HL-60 (cell line): ENCODE results near the gene WDR35.

Experiments used
- DNase-seq, 2 experiments: peaks; one replicate each; pipeline ENCODE4 v3.0.0-alpha.2; 2010 to 2020; ENCODE audit warnings: low read depth in 1 of 2, low spot score in 1 of 2
- H3K27ac ChIP-seq: fragments of 250-450 bp; sonication (Bioruptor Pico); replicated peaks from 2 replicates; pipeline ENCODE4 v1.5.1; 2020; ENCODE audit warnings: mild to moderate bottlenecking, moderate library complexity
- H3K27me3 ChIP-seq: fragments of 250-450 bp; sonication (Bioruptor Pico); 2 replicates; pipeline ENCODE4 v1.5.1; 2021; ENCODE audit warnings: mild to moderate bottlenecking, moderate library complexity; ENCODE audit not compliant: insufficient read depth, poor library complexity, severe bottlenecking
- H3K4me3 ChIP-seq: replicated peaks from 2 replicates; pipeline ENCODE4 v1.5.1; 2011; ENCODE audit warnings: mild to moderate bottlenecking, control low read depth, low read length; ENCODE audit not compliant: insufficient read depth
- GABPA ChIP-seq: IDR thresholded peaks from 2 replicates; pipeline ENCODE4 v1.6.1; 2012; ENCODE audit warnings: low read depth
- POLR2AphosphoS5 ChIP-seq: IDR thresholded peaks from 2 replicates; pipeline ENCODE4 v1.6.1; 2012; ENCODE audit warnings: low read depth
- SPI1 ChIP-seq: IDR thresholded peaks from 2 replicates; pipeline ENCODE4 v1.6.1; 2012; ENCODE audit warnings: low read depth, mild to moderate bottlenecking, borderline replicate concordance
- TF ChIP-seq, protein P1 (sequence below): IDR thresholded peaks from 2 replicates; pipeline ENCODE4 v1.6.1; 2012; ENCODE audit warnings: low read depth; ENCODE audit not compliant: insufficient replicate concordance
- TF ChIP-seq, protein P2 (sequence below): IDR thresholded peaks from one replicate; pipeline ENCODE4 v1.5.1; 2011; ENCODE audit warnings: low read length, control low read depth, inconsistent platforms; ENCODE audit not compliant: insufficient read depth

WDR35 gene

DNA sequence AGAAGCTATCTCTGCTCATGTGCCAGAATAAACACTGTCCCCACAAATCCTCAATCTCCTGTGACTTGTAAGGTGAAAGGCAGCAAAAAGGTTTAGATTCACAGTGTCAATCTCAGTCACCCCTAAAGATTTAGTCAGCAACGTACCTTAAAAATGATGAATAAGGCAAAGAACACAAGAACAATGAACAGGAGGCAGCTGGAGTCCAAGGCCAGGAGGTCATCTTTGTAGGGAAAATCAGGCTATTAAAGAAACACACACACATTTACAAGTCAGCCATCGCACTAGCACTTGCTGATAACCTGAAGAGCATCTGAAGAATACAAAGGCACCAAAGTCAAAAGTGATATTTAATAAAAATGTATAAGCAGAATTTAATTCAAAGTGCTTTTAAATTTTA is 44.9 kb upstream of the WDR35 start:
- no peak for DNase-seq
- TF ChIP-seq POLR2AphosphoS5, result no peak
- TF ChIP-seq GABPA, result no peak
- TF ChIP-seq SPI1, result no peak
- TF ChIP-seq, protein P1, sequence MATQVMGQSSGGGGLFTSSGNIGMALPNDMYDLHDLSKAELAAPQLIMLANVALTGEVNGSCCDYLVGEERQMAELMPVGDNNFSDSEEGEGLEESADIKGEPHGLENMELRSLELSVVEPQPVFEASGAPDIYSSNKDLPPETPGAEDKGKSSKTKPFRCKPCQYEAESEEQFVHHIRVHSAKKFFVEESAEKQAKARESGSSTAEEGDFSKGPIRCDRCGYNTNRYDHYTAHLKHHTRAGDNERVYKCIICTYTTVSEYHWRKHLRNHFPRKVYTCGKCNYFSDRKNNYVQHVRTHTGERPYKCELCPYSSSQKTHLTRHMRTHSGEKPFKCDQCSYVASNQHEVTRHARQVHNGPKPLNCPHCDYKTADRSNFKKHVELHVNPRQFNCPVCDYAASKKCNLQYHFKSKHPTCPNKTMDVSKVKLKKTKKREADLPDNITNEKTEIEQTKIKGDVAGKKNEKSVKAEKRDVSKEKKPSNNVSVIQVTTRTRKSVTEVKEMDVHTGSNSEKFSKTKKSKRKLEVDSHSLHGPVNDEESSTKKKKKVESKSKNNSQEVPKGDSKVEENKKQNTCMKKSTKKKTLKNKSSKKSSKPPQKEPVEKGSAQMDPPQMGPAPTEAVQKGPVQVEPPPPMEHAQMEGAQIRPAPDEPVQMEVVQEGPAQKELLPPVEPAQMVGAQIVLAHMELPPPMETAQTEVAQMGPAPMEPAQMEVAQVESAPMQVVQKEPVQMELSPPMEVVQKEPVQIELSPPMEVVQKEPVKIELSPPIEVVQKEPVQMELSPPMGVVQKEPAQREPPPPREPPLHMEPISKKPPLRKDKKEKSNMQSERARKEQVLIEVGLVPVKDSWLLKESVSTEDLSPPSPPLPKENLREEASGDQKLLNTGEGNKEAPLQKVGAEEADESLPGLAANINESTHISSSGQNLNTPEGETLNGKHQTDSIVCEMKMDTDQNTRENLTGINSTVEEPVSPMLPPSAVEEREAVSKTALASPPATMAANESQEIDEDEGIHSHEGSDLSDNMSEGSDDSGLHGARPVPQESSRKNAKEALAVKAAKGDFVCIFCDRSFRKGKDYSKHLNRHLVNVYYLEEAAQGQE, result no peak
- TF ChIP-seq, protein P2, sequence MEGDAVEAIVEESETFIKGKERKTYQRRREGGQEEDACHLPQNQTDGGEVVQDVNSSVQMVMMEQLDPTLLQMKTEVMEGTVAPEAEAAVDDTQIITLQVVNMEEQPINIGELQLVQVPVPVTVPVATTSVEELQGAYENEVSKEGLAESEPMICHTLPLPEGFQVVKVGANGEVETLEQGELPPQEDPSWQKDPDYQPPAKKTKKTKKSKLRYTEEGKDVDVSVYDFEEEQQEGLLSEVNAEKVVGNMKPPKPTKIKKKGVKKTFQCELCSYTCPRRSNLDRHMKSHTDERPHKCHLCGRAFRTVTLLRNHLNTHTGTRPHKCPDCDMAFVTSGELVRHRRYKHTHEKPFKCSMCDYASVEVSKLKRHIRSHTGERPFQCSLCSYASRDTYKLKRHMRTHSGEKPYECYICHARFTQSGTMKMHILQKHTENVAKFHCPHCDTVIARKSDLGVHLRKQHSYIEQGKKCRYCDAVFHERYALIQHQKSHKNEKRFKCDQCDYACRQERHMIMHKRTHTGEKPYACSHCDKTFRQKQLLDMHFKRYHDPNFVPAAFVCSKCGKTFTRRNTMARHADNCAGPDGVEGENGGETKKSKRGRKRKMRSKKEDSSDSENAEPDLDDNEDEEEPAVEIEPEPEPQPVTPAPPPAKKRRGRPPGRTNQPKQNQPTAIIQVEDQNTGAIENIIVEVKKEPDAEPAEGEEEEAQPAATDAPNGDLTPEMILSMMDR, result no peak
- no peak overlapping the region for H3K4me3 ChIP-seq
- H3K27ac ChIP-seq, result no peak overlapping the region
- H3K27me3 ChIP-seq, result no peaks in the 10 kb centered on the region

DNA sequence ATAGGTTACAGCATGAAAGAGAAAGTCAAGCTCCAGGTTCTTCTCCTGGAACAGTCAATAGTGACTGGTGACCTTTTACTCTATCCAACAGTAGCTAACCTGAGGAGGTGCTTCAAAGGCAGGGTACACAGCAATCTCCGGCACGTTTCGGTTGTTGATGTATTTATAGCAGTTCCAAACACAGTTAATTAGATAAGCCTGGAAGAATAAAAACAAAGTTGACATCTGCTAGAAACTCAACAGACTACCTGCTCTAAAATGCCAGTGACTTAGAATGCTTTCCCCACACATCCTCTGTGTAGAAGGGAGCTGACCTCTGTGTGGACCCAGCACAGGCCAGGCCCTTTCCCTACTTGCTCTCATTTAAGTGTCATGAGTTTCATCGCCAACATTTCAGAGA is 44.3 kb upstream of the WDR35 start:
- Histone ChIP-seq H3K27ac (no peak overlapping the region), H3K4me3 (no peak overlapping the region), H3K27me3 (no peaks in the 10 kb centered on the region)
- DNase-seq, result no peak
- TF ChIP-seq, protein P1, result no peak
- TF ChIP-seq, protein P2, result no peak
- TF ChIP-seq POLR2AphosphoS5, result no peak
- no peak for TF ChIP-seq GABPA
- TF ChIP-seq SPI1, result no peak

DNA sequence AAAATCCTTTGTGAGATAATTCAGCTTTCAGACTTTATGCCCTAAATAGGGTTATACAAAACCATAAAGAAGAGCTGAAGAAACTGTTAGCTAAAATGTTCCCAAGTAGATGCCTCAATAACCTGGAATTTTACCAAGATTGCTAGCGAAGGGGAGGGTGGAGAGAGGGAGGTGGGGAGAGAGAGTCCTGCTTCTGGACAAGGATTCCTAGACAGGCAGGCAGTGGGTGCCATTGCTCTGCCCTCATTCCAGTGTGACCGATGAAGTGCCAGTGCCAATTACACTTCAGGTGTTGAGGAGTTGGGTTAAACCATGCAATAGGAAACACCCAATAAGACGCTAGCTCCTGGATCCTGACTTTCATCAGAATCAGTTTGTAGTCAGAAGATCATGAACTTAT is 43.4 kb upstream of the WDR35 start:
- H3K27ac ChIP-seq, result no peak overlapping the region
- no peak overlapping the region for H3K4me3 ChIP-seq
- DNase-seq, result no peak
- no peak for TF ChIP-seq POLR2AphosphoS5
- TF ChIP-seq, protein P2, result no peak
- TF ChIP-seq GABPA, result no peak
- TF ChIP-seq SPI1, result no peak
- TF ChIP-seq, protein P1, result no peak
- no peaks in the 10 kb centered on the region for H3K27me3 ChIP-seq
